Thyroid gland (tissue), 4 donors: ENCODE data around the gene MIEF1.

Source experiments
- CTCF ChIP-seq, 6 experiments: fragments of 200-600 bp in 3 of 6; fragments of 450-650 bp in 3 of 6; sonication (generic) in 3 of 6; IDR thresholded peaks; one replicate each; pipeline ENCODE4 v1.5.1; 2016 to 2019; ENCODE audit warnings: antibody characterized with exemption in 6 of 6, mild to moderate bottlenecking in 2 of 6, inconsistent platforms in 1 of 6, moderate library complexity in 1 of 6
- POLR2A ChIP-seq, 2 donors: fragments of 450-650 bp; IDR thresholded peaks; one replicate each; pipeline ENCODE4 v1.6.1; 2017; ENCODE audit warnings: antibody characterized with exemption in 2 of 2, mild to moderate bottlenecking in 2 of 2, moderate library complexity in 1 of 2

GRCh38 chr22:39480557-39480956 lies 21.5 kb upstream of the MIEF1 start:
- no peak for TF ChIP-seq CTCF (IDR thresholded peaks at IDR 0.05)
- no peak for TF ChIP-seq POLR2A (IDR thresholded peaks at IDR 0.05)
